MG63 (cell line): ENCODE data around the gene MUC4. TPM values are rescaled to one million over a fixed set of nuclear protein-coding genes. Genes with fewer than 3 reads are reported as not detected.

Experiments used
- DNase-seq: peaks from one replicate; pipeline ENCODE4 v3.0.0-alpha.2; 2020
- H3K27me3 ChIP-seq: fragments of 250-450 bp; sonication (Bioruptor Pico); 2 replicates; pipeline ENCODE4 v1.5.1; 2020; ENCODE audit warnings: mild to moderate bottlenecking, moderate library complexity
- H3K36me3 ChIP-seq: fragments of 250-450 bp; sonication (Bioruptor Pico); 2 replicates; pipeline ENCODE4 v1.5.1; 2020; ENCODE audit warnings: mild to moderate bottlenecking, moderate library complexity
- H3K4me3 ChIP-seq: fragments of 250-450 bp; sonication (Bioruptor Pico); 2 replicates; pipeline ENCODE4 v1.5.1; 2020; ENCODE audit warnings: mild to moderate bottlenecking, moderate library complexity
- H3K9me3 ChIP-seq: fragments of 250-450 bp; sonication (Bioruptor Pico); 2 replicates; pipeline ENCODE4 v1.5.1; 2020; ENCODE audit warnings: mild to moderate bottlenecking, moderate library complexity
- total RNA-seq: library from RNA; depleted of rRNA; stranded (reverse); fragments of >200 nt; shearing (Covaris generic); gene quantifications from 2 replicates; pipeline ENCODE4 v1.2.3, GENCODE V29; 2014; ENCODE audit warnings: low replicate concordance; rRNA removed

MUC4 gene
- not detected in 2 replicates for total RNA-seq

GRCh38 chr3:195811756-195812155, at the start of gene MUC4:
MUC4 (minus strand) TSS chr3:195811929; CDS start chr3:195811817, 112 bp downstream.
- no peak for DNase-seq
- no peak within 1 kb of the TSS for H3K4me3 ChIP-seq
- H3K9me3 ChIP-seq = no peaks in the 10 kb centered on the region
- no peaks in the 10 kb centered on the region for H3K27me3 ChIP-seq
- no peaks in the 10 kb centered on the region for H3K36me3 ChIP-seq

- Histone ChIP-seq H3K9me3 (no peaks in the 10 kb centered on the region), H3K4me3 (no peak overlapping the region)
- no peak for DNase-seq
Measured at GRCh38 chr3:195860456-195860855, 48.7 kb upstream of the MUC4 start.

GRCh38 chr3:195859846-195860411, 48.2 kb upstream of the MUC4 start:
- H3K36me3 ChIP-seq = peaks cover 4% of the 10 kb centered on the region
- DNase-seq = no peak
- no peak overlapping the region for H3K4me3 ChIP-seq
- no peaks in the 10 kb centered on the region for H3K27me3 ChIP-seq
- no peaks in the 10 kb centered on the region for H3K9me3 ChIP-seq

More at GRCh38 chr3:195860456-195860855, 48.7 kb upstream of the MUC4 start:
- Histone ChIP-seq H3K27me3 (no peaks in the 10 kb centered on the region), H3K36me3 (peaks cover 4% of the 10 kb centered on the region)

- Histone ChIP-seq H3K27me3 (no peaks in the 10 kb centered on the region), H3K4me3 (no peak overlapping the region), H3K9me3 (no peaks in the 10 kb centered on the region), H3K36me3 (peaks cover 4% of the 10 kb centered on the region)
- peak; percentile 42 for DNase-seq
Measured at GRCh38 chr3:195859061-195859845, 47.5 kb upstream of the MUC4 start.

- Histone ChIP-seq H3K27me3 (no peaks in the 10 kb centered on the region), H3K9me3 (no peaks in the 10 kb centered on the region), H3K4me3 (no peak overlapping the region), H3K36me3 (no peaks in the 10 kb centered on the region)
- no peak for DNase-seq
Measured at GRCh38 chr3:195856410-195857084, 44.8 kb upstream of the MUC4 start.

GRCh38 chr3:195855471-195856409, 44.0 kb upstream of the MUC4 start:
- H3K9me3 ChIP-seq = no peaks in the 10 kb centered on the region
- DNase-seq = no peak
- H3K4me3 ChIP-seq = no peak overlapping the region
- no peaks in the 10 kb centered on the region for H3K27me3 ChIP-seq
- H3K36me3 ChIP-seq = no peaks in the 10 kb centered on the region

- Histone ChIP-seq H3K36me3 (no peaks in the 10 kb centered on the region), H3K9me3 (no peaks in the 10 kb centered on the region), H3K27me3 (no peaks in the 10 kb centered on the region), H3K4me3 (no peak overlapping the region)
- DNase-seq = no peak
Measured at GRCh38 chr3:195854628-195855294, 43.0 kb upstream of the MUC4 start.

- DNase-seq = no peak
- H3K27me3 ChIP-seq = no peaks in the 10 kb centered on the region
- H3K9me3 ChIP-seq = no peaks in the 10 kb centered on the region
- H3K4me3 ChIP-seq = no peak overlapping the region
- H3K36me3 ChIP-seq = no peaks in the 10 kb centered on the region
Measured at GRCh38 chr3:195853996-195854395, 42.3 kb upstream of the MUC4 start.

- no peak for DNase-seq
- no peaks in the 10 kb centered on the region for H3K27me3 ChIP-seq
- no peaks in the 10 kb centered on the region for H3K9me3 ChIP-seq
- H3K4me3 ChIP-seq = no peak overlapping the region
- H3K36me3 ChIP-seq = no peaks in the 10 kb centered on the region
Measured at GRCh38 chr3:195853036-195853435, 41.3 kb upstream of the MUC4 start.

GRCh38 chr3:195850857-195851543, 39.3 kb upstream of the MUC4 start:
- Histone ChIP-seq H3K4me3 (no peak overlapping the region), H3K27me3 (no peaks in the 10 kb centered on the region), H3K9me3 (no peaks in the 10 kb centered on the region), H3K36me3 (no peaks in the 10 kb centered on the region)
- DNase-seq = peak; percentile 76

GRCh38 chr3:195849322-195850074, 37.8 kb upstream of the MUC4 start:
- no peak overlapping the region for H3K4me3 ChIP-seq
- no peaks in the 10 kb centered on the region for H3K36me3 ChIP-seq
- no peaks in the 10 kb centered on the region for H3K9me3 ChIP-seq
- no peaks in the 10 kb centered on the region for H3K27me3 ChIP-seq
- DNase-seq = no peak

GRCh38 chr3:195847055-195847950, 35.6 kb upstream of the MUC4 start:
- H3K27me3 ChIP-seq = no peaks in the 10 kb centered on the region
- DNase-seq = no peak
- no peak overlapping the region for H3K4me3 ChIP-seq
- no peaks in the 10 kb centered on the region for H3K9me3 ChIP-seq
- H3K36me3 ChIP-seq = no peaks in the 10 kb centered on the region

- H3K36me3 ChIP-seq = no peaks in the 10 kb centered on the region
- H3K9me3 ChIP-seq = no peaks in the 10 kb centered on the region
- no peak overlapping the region for H3K4me3 ChIP-seq
- no peak for DNase-seq
- H3K27me3 ChIP-seq = no peaks in the 10 kb centered on the region
Measured at GRCh38 chr3:195845483-195845882, 33.8 kb upstream of the MUC4 start.

- H3K9me3 ChIP-seq = no peaks in the 10 kb centered on the region
- H3K27me3 ChIP-seq = no peaks in the 10 kb centered on the region
- H3K4me3 ChIP-seq = no peak overlapping the region
- no peak for DNase-seq
- H3K36me3 ChIP-seq = no peaks in the 10 kb centered on the region
Measured at GRCh38 chr3:195844671-195845218, 33.0 kb upstream of the MUC4 start.
